OCI-LY7 (cell line): Measurements from ENCODE around the gene LRRC8C. TPM values are rescaled to one million over a fixed set of nuclear protein-coding genes. Genes with fewer than 3 reads are reported as not detected.

Experiments
- BruUV-seq: library from RNA; stranded (reverse); fragments of 400-500 nt; replicated peaks from 2 replicates; lab custom pipeline; 2021; lab: Mats Ljungman, UMichigan
- CTCF ChIA-PET: fragments of 300-600 bp; sonication (Branson Sonifier 250); formaldehyde crosslinking; loops from one replicate; lab custom pipeline; 2022; ENCODE audit warnings: antibody characterized with exemption; ENCODE audit not compliant: unreplicated experiment; lab: Charles Lee
- POLR2A ChIA-PET: fragments of 300-600 bp; sonication (Branson Sonifier 250); formaldehyde crosslinking; loops from one replicate; lab custom pipeline; 2022; ENCODE audit warnings: antibody characterized with exemption; lab: Charles Lee
- DNase-seq: peaks from one replicate; pipeline ENCODE4 v3.0.0-alpha.2; 2015; ENCODE audit warnings: low spot score
- H2AFZ ChIP-seq: fragments of 200-600 bp; sonication (generic), shearing (Covaris generic); 2 replicates; pipeline ENCODE4 v1.6.1; 2014; ENCODE audit warnings: mild to moderate bottlenecking, antibody characterized with exemption, low read length, moderate library complexity
- H3K27ac ChIP-seq: fragments of 200-600 bp; sonication (generic); 2 replicates; pipeline ENCODE4 v1.5.1; 2014; ENCODE audit warnings: mixed run types, low read depth, mild to moderate bottlenecking, moderate library complexity, low read length, inconsistent platforms; ENCODE audit not compliant: poor library complexity, severe bottlenecking
- H3K36me3 ChIP-seq: fragments of 200-600 bp; sonication (generic); 2 replicates; pipeline ENCODE4 v1.6.1; 2014; ENCODE audit warnings: mild to moderate bottlenecking, antibody characterized with exemption, low read length, moderate library complexity, mixed read lengths; ENCODE audit not compliant: insufficient read depth
- H3K4me1 ChIP-seq: fragments of 200-600 bp; sonication (generic); 2 replicates; pipeline ENCODE4 v1.5.1; 2014; ENCODE audit warnings: mild to moderate bottlenecking, low read length; ENCODE audit not compliant: insufficient read depth, poor library complexity, severe bottlenecking
- H3K4me2 ChIP-seq: fragments of 200-600 bp; sonication (generic); 2 replicates; pipeline ENCODE4 v1.6.1; 2014; ENCODE audit warnings: mild to moderate bottlenecking, low read length
- H3K4me3 ChIP-seq: fragments of 200-600 bp; sonication (generic); 2 replicates; pipeline ENCODE4 v1.5.1; 2014; ENCODE audit warnings: mild to moderate bottlenecking, low read depth, low read length; ENCODE audit not compliant: poor library complexity, severe bottlenecking
- H3K79me2 ChIP-seq: fragments of 200-600 bp; sonication (generic); 2 replicates; pipeline ENCODE4 v1.6.1; 2016; ENCODE audit warnings: low read depth, mild to moderate bottlenecking, low read length, moderate library complexity, mixed read lengths; ENCODE audit not compliant: insufficient read depth
- H3K9me2 ChIP-seq: fragments of 200-600 bp; sonication (generic); 2 replicates; pipeline ENCODE4 v1.6.1; 2016; ENCODE audit warnings: mild to moderate bottlenecking, low read length, mixed read lengths; ENCODE audit not compliant: insufficient read depth
- H3K9me3 ChIP-seq: fragments of 200-600 bp; sonication (generic); 2 replicates; pipeline ENCODE4 v1.6.1; 2014; ENCODE audit warnings: mild to moderate bottlenecking, mixed run types, low read length, mixed read lengths
- H4K20me1 ChIP-seq: fragments of 200-600 bp; sonication (generic); 2 replicates; pipeline ENCODE4 v1.6.1; 2014; ENCODE audit warnings: mild to moderate bottlenecking, antibody characterized with exemption, low read length, moderate library complexity, mixed read lengths; ENCODE audit not compliant: insufficient read depth
- CTCF ChIP-seq: fragments of 200-600 bp; sonication (generic); conservative IDR thresholded peaks from 2 replicates; pipeline ENCODE4 v1.5.1; 2014; ENCODE audit warnings: mild to moderate bottlenecking, antibody characterized with exemption, low read length, moderate library complexity, mixed read lengths
- EZH2phosphoT487 ChIP-seq: fragments of 200-600 bp; sonication (generic); IDR thresholded peaks from 2 replicates; pipeline ENCODE4 v1.6.1; 2018; ENCODE audit warnings: low read depth, borderline replicate concordance, mild to moderate bottlenecking, mixed run types, antibody characterized with exemption, low read length, moderate library complexity, mixed read lengths
- intact Hi-C: fragments of 100-400 bp; cut with micrococcal nuclease; formaldehyde crosslinking; loops from one replicate; pipeline ENCODE4 v1.10.0; 2022; ENCODE audit not compliant: unreplicated experiment
- total RNA-seq, 2 experiments: library from RNA; depleted of rRNA in 1 of 2; stranded (reverse); fragments of >200 nt in 1 of 2; shearing (Covaris generic) in 1 of 2; gene quantifications; 2 replicates each; pipeline ENCODE4 v1.2.3, GENCODE V29; 2014 to 2022

LRRC8C gene
- total RNA-seq, 2 experiments from 2014 or later, result 6.0 to 9.0 TPM

- CTCF ChIA-PET, result no interaction called here
Measured at GRCh38 chr1:89640440-89640839, 7.5 kb downstream of the LRRC8C start.

GRCh38 chr1:89641781-89642180, 8.9 kb downstream of the LRRC8C start:
- Histone ChIP-seq H2AFZ (no peak overlapping the region), H3K4me1 (no peaks in the 10 kb centered on the region), H3K27ac (no peak overlapping the region), H3K4me3 (no peak overlapping the region), H3K9me2 (no peaks in the 10 kb centered on the region), H3K79me2 (no peaks in the 10 kb centered on the region), H3K4me2 (no peak overlapping the region), H3K36me3 (peaks cover 4% of the 10 kb centered on the region; the same call in 1 of the 2 replicates), H3K9me3 (peaks cover 18% of the 10 kb centered on the region), H4K20me1 (no peaks in the 10 kb centered on the region)
- ChIA-PET POLR2A (interaction anchor here (0.6 to 0.9 kb wide), 3 partner anchors 12 to 496 kb away, joined by 3 to 4 read pairs (median 3); no protein-coding TSS in a partner anchor), CTCF (no interaction called here)
- TF ChIP-seq EZH2phosphoT487, result no peak
- no peak for TF ChIP-seq CTCF
- DNase-seq, result no peak
- BruUV-seq, result no TSS peak
- intact Hi-C loops, result no loop called here

More at GRCh38 chr1:89640440-89640839, 7.5 kb downstream of the LRRC8C start:
- intact Hi-C loops, result no loop called here
- Histone ChIP-seq H3K9me3 (peaks cover 5% of the 10 kb centered on the region; the same call in 1 of the 2 replicates), H3K4me2 (no peak overlapping the region), H3K4me3 (no peak overlapping the region), H3K27ac (no peak overlapping the region), H3K9me2 (no peaks in the 10 kb centered on the region), H3K36me3 (peaks cover 3% of the 10 kb centered on the region; the same call in 1 of the 2 replicates), H3K4me1 (peaks cover 4% of the 10 kb centered on the region), H2AFZ (no peak overlapping the region), H4K20me1 (no peaks in the 10 kb centered on the region), H3K79me2 (peaks cover 7% of the 10 kb centered on the region; the same call in 1 of the 2 replicates)
- POLR2A ChIA-PET, result no interaction called here
- no peak for TF ChIP-seq CTCF
- no peak for DNase-seq
- no TSS peak for BruUV-seq

- Histone ChIP-seq H3K27ac (no peak overlapping the region), H4K20me1 (no peaks in the 10 kb centered on the region), H3K4me2 (no peak overlapping the region), H2AFZ (no peak overlapping the region), H3K4me1 (peaks cover 6% of the 10 kb centered on the region), H3K4me3 (no peak overlapping the region), H3K9me2 (no peaks in the 10 kb centered on the region), H3K36me3 (peaks cover 10% of the 10 kb centered on the region; the same call in 1 of the 2 replicates), H3K9me3 (peaks cover 24% of the 10 kb centered on the region), H3K79me2 (peaks cover 9% of the 10 kb centered on the region; the same call in 1 of the 2 replicates)
- no peak for TF ChIP-seq CTCF
- no peak for TF ChIP-seq EZH2phosphoT487
- ChIA-PET POLR2A (interaction anchor here (0.6 to 1.3 kb wide), 3 partner anchors 8 to 422 kb away, joined by 3 to 7 read pairs (median 4); no protein-coding TSS in a partner anchor), CTCF (no interaction called here)
- no TSS peak for BruUV-seq
- intact Hi-C loops, result no loop called here
- DNase-seq, result no peak
Measured at GRCh38 chr1:89643577-89643976, 10.7 kb downstream of the LRRC8C start.
